Measurements from ENCODE around the gene MYBPC2. TPM values are rescaled to one million over a fixed set of nuclear protein-coding genes. Genes with fewer than 3 reads are reported as not detected.
"Not testable (repeated sequence)": the region's sequence is repeated elsewhere in the genome, so short reads cannot be mapped to it uniquely, and the experiment has no call there.

Gene MYBPC2
- total and polyA plus RNA-seq, 12 donors = 0.01 to 0.35 (median 0.13) TPM; not detected in 9

GRCh38 chr19:50465986-50466705 lies 33.5 kb downstream of the MYBPC2 start:
- 50 to 54% methylated on average over 29 of the region's 29 CpGs for WGBS, 2 donors
- H3K27ac ChIP-seq = no peak overlapping the region
- no peak for DNase-seq

GRCh38 chr19:50466706-50467039 lies 34.0 kb downstream of the MYBPC2 start:
- Histone ChIP-seq H3K4me1 (no peaks in the 10 kb centered on the region), H3K27ac (no peak overlapping the region), H3K9me3 (no peaks in the 10 kb centered on the region), H3K4me3 (no peak overlapping the region), H3K27me3 (peaks cover 0 to 25% (median 5%) of the 10 kb centered on the region in 7 donors), H3K36me3 (no peaks in the 10 kb centered on the region)
- intact Hi-C loops (cut with DNase I) = no loop called here
- ATAC-seq (no peak), DNase-seq (no peak)
- 87 to 91% methylated on average over 11 of the region's 11 CpGs for WGBS, 2 donors
- no peak for TF ChIP-seq CTCF (IDR thresholded peaks at IDR 0.05)

More at GRCh38 chr19:50465986-50466705, 33.5 kb downstream of the MYBPC2 start:
- Histone ChIP-seq H3K4me3 (no peak overlapping the region), H3K4me1 (no peaks in the 10 kb centered on the region), H3K9me3 (no peaks in the 10 kb centered on the region), H3K36me3 (no peaks in the 10 kb centered on the region), H3K27me3 (peaks cover 0 to 31% (median 9%) of the 10 kb centered on the region in 7 donors)
- no peak for ATAC-seq
- TF ChIP-seq CTCF (IDR thresholded peaks at IDR 0.05) = peak in 2 of 9 donors; percentile 9 to 25
- intact Hi-C loops (cut with DNase I) = no loop called here

GRCh38 chr19:50467566-50467965 lies 34.9 kb downstream of the MYBPC2 start:
- Histone ChIP-seq H3K4me3 (no peak overlapping the region), H3K9me3 (no peaks in the 10 kb centered on the region), H3K4me1 (no peaks in the 10 kb centered on the region), H3K36me3 (no peaks in the 10 kb centered on the region), H3K27me3 (peaks cover 0 to 16% (median 0%) of the 10 kb centered on the region in 7 donors), H3K27ac (no peak overlapping the region)
- intact Hi-C loops (cut with DNase I) = no loop called here
- no peak for TF ChIP-seq CTCF (IDR thresholded peaks at IDR 0.05)
- ATAC-seq = no peak
- 74 to 79% methylated on average over 18 of the region's 18 CpGs for WGBS, 2 donors
- no peak for DNase-seq

- WGBS, 2 donors = 84 to 86% methylated on average over 6 of the region's 6 CpGs
- no peak overlapping the region for H3K4me3 ChIP-seq
- H3K4me1 ChIP-seq = no peaks in the 10 kb centered on the region
- intact Hi-C loops (cut with DNase I) = no loop called here
- H3K27me3 ChIP-seq = peaks cover 0 to 11% (median 0%) of the 10 kb centered on the region in 7 donors
- TF ChIP-seq CTCF (IDR thresholded peaks at IDR 0.05) = no peak
- no peaks in the 10 kb centered on the region for H3K9me3 ChIP-seq
- no peaks in the 10 kb centered on the region for H3K36me3 ChIP-seq
- ATAC-seq = no peak
- no peak for DNase-seq
- no peak overlapping the region for H3K27ac ChIP-seq
These were observed 36.1 kb downstream of the MYBPC2 start for GRCh38 chr19:50468818-50469217.

- ATAC-seq, DNase-seq, H3K27ac ChIP-seq: not testable (repeated sequence)
These were observed 40.6 kb downstream of the MYBPC2 start for GRCh38 chr19:50473336-50473735.

More at GRCh38 chr19:50473336-50473735, 40.6 kb downstream of the MYBPC2 start:
- H3K27me3 ChIP-seq; intact Hi-C loops (cut with DNase I); H3K36me3 ChIP-seq; H3K9me3 ChIP-seq; H3K4me3 ChIP-seq: not testable (repeated sequence)
- peaks cover 5 to 19% (median 15%) of the 10 kb centered on the region in 9 donors for H3K4me1 ChIP-seq
- WGBS, 2 donors = 68 to 78% methylated on average over 3 of the region's 3 CpGs
